ENCODE data around the gene BHLHA15.

BHLHA15 gene

DNA sequence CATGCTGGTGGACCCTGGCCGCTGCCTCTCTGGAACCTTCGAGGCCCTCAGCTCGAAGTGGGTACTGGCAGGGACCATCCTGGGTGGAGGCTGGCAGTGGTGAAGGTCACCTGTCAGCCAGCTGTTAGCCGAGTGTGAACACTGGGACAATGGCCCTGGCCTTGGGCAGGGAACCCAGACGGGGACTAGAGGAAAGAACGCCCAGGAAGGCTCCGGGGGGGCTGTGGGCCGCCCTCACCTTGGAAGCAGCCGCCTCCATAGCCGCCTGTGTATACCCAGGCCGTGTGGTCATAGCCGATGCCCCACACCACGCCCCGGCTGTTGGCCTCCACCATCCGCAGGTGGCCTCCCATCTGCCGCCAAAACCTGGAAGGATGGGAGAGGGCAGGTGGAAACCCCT is 17.6 kb downstream of the BHLHA15 start:
- no peak for DNase-seq

DNA sequence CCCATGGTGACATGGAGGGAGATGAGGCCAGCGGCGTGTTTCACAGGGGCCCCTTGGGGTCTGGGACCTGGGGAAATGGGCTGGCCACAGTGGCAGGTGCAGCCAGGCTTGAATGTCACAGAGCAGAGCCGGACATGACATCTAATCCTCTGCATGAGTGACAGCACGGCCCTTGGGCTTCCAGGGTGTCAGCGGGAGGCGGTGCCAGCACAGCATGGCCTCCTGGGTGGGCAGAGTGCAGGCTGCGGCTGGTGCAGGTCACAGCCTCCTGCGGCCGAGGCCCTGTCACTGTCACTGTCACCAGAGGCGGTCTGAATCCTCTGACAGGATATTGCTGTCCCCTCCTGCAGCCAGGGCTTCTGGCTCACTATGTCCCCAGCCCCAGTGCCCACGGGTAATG is 18.2 kb downstream of the BHLHA15 start:
- DNase-seq, result no peak

DNA sequence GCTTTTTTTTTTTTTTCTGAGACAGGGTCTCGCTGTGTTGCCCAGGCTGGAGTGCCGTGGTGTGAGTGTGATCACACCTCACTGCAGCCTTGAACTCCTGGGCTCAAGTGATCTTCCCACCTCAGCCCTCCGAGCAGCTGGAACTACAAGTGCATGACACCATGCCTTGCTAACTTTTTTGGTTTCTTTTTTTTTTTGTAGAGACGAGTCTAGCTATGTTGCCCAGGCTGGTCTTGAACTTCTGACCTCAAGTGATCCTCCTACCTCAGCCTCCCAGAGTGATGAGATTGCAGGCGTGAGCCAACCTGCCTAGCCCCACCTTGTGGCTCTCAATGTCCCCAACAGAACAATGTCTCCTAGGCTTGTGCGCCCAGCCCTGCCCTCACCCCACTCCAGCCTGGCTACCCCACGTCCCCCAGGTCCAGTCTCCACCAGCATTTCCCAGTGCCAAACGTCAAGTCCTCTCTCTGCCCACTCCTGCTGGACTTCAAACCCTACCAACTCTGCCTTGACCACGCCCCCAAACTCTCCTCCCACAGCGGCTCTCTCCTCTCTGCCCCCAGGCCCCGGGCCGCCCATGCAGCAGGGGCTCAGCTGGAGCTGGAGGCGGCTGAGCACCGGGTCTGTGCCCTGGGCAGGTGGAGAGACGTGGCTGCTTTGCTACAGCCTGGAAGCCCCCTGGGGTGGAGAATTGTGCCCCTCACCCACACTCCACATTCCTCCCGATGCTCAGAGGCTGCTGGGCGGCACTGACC is 18.9 kb downstream of the BHLHA15 start:
- DNase-seq, result no peak

DNA sequence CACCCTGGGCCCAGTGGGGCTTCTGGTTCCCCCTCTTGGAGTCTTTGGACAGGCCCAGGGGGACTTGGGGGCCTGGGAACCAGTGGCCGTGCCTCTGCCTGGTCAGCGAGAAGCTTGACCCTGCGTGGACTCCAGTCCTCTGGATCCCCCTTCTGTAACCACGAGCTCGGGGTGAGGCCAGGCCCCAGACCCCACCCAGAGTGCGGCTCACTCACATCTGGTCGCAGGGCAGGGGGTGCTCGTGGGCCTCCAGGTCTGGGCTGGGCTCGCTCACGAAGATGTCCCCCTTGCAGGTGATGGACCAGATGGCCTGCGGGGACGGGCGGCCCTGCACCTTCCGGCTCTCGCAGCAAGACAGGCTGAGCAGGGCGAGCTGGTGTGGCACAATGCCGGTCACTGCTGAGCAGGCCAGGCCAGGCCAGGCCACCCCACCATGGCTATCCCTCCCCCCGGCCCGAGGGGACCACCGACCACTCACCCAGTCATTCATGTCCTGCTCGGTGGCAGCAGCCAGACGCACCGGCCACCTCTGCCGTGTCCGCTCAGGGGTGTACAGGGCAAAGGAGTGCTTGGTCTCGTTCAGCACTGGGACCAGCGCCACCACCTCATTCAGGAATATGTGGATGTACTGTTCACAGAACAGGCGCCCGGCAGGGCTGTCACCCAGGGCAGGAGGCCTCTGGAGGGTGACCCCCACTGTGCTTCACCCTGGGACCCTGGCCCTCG is 19.7 kb downstream of the BHLHA15 start:
- no peak for DNase-seq

DNA sequence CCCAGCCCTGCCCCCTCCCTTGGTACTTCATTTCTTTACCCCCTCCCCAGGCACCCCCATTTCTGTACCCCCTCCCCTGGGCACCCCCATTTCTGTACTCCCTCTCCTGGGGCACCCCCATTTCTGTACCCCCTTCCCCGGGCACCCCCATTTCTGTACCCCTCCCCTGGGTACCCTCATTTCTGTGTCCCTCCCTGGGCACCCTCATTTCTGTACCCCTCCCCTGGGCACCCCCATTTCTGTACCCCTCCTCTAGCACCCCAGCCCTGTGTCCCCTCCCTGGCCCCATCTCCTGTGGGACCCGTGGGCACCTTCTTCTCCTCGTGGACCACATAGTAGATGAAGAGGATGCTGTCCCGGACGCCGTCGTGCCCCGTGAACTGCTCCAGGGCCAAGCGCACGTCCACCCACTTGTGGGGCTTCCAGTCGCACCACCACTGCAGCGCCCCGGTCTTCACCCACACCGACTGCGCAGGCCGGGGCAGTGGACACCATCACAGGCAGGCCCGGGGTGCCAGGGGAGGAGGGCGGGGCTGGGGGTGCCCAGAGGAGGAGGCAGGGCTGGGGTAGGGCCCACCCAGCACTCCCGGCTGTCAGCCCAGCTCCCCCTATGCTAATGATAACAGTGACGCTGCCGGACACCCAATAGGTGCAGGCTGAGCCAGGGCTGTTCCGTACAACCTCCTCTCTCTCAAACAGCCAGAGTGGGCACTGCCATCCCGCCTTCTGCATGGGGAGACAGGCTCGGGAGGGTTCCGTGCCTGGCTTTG is 20.4 kb downstream of the BHLHA15 start:
- DNase-seq, result no peak

DNA sequence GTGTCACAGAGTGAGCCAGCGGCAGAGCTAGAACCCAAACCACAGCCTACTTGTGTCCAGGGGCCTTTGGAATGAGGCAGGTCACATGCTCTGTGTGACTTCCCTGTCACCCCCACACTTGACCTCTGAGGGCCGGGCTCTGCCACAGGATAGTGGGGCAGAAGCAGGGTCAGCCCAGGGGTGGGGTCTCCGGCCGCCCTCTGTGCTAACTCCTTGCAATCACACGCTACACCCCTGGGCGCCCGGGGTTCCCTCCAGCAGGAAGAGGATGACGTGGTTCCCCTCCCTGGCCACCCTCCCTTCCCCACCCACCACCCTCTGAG is 21.0 kb downstream of the BHLHA15 start:
- DNase-seq, result no peak

DNA sequence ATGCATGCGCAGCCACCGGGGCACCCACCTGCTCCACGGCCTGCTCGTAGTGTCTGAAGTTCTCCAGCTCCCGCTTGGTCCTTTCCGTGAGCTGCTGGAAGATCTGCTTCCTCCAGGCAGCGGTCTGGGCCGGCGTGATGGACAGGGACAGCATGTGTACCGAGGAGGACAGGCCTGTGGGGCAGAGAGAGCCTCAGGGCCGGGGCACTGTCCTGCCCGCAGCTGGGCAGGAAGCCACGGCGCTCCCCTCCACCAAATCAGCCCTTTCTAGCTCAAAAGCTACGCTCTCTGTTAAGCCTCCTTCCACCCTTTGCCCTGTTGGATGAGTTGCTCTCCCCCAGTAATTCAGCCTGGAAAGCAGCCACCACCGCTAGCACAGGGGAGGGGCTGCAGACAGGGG is 21.6 kb downstream of the BHLHA15 start:
- DNase-seq, result no peak

DNA sequence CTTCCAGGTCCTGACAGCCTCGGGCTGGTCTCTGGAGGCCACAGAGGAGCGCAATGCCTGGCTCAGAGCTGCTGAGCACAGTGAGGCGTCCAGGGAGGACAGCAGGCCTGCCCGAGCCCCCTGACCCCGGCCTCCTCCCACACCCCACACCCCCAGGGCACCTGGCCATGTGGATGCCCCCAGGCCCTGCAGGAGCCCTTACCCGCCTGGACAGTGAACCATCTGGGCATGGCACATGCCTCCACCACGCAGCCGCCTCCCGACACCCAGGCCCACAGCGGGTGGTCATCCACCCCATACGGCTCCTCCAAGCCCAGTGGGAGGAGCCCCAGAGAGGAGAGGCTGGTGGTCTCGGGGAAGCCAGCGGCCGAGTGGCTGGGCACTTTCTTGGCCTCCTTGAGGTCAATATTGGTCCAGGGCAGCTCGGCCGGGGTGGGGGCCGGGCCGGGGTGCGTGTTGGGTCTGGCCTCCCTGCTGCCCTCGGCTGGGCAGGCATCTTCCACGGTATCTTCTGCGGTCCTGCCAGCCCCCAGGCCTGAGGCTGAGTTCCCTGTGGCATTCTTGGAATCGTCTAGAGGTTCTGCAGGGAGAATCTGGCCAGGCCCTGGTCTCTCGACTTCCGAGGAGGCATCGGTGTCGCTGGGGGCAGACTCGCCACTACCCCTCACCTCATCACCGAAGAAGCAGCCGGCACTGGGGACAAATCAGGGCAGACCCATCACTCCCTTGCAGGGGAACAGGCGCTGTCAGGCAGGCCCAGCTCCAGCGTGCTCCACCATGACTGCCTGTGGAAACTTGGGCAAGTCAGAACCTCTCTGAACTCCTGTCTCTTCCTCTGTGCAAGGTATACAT is 22.2 kb downstream of the BHLHA15 start:
- no peak for DNase-seq

DNA sequence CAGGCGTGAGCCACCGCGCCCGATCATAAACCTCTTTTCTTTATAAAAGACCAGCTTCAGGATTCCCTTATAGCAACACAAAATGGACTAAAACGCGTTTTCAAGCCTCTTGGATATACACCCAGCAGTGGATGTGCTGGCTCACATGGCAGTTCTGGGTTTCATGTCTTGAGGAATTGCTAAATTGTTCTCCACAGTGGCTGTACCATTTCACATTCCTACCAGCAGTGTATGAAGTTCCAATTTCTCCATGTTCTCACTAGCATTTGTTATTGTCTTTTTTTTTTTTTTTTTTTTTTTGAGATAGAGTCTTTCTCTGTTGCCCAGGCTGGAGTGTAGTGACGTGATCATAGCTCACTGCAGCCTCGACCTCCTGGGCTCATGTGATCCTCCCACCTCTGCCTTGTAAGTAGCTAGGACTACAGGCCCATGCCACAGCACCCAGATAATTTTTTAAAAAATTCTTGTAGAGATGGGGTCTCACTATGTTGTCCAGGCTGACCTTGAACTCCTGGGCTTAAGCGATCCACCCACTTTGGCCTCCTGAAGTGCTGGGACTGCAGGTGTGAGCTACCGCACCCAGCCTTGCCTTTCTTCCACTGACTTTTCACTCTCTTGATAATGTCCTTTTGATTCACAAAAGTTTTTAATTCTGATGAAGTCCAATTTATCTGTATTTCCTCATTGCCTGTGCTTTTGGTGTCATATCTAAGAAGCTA is 23.3 kb downstream of the BHLHA15 start:
- no peak for DNase-seq

DNA sequence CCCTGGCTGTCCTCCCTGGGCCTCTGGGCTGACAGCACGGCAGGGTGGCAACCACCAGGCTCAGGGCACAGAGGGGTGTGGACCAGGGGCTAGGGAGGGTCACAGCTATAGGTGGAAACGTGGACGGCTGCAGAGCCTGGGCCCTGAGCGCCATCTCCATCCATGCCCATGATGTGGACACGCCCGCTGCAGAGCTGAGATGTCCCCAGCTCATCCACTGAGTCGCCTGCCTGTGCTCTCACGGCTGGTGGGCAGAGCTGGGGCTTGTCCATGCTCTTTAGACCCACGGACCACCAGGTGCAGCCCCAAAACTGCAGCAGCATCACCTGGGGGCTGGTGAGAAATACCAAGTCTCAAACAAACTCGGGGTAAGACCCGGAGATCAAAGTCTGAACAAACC is 24.7 kb downstream of the BHLHA15 start:
- DNase-seq, result no peak

DNA sequence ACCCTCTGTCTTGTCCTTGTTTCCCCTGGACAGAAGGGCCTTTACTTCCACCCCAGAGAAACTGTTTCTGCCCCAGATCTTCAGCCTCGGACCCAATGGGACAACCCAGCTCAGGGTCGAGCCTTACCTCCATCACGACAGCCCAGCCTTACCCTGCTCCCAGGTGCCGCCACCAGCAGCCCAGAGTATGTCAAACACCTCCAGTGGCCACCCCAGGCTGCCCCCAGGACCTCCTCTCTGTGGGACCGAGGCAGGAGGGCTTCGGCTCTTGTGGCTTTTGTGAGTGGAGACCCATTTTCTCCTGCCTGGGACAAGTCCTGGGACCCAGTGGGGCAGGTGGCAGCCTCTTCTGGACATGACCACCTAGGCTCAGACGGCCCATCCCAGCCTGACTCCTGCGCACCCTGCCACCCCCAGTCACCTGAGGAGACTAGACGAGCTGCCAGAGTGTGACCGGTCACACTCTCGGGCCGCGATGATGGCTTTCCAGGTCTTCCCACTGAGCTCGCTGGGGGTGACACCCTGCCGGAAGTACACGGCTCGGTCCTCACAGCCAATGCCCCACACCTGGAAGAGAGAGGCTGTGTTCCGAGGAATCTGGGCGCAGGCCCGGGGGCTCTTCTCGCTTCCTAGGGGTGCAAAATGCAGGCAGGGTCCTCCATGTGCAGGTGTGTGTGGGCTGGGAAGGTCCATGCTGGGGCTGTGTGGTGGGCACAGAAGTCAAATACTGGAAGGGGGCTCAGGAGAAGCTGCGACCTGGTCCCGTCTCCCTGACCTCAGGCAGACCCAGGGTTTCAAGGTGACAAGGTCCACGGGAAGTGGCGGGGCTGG is 25.3 kb downstream of the BHLHA15 start:
- no peak for DNase-seq

DNA sequence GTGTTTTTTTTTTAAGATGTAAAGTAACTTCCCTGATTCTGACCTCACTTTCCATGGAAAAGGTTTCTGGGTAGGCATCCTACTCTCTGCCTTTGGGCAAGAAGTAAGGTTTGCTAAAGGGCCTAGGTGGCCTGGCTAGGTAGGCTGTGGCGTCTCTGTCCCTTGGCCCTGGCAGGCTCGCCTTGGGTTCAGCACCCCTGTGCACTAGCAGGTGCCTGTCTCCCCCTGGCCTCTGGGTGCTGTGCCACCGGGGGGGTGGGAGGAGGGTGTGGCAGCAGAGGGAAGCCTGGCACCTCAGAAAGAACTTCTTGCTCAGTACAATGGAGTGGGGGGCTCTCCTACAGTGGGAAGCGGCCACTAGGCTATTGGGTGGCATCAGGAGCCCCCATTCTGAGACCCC is 26.8 kb downstream of the BHLHA15 start:
- no peak for DNase-seq

DNA sequence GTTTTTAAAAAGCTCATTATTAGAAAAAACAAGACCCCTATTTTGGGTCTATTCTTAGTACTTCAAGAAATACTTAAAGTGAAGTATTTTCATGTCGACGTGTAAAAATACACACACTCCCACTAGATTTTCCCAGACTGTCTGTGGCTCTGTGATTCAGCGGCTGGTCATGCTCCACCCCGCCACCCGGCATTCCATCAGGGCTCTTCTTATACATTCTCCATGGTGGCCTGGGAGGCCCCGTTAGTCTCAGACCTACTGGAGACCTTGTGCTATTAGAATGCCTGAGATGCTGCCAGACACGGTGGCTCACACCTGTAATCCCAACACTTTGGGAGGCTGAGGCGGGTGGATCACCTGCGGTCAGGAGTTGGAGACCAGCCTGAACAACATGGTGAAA is 27.7 kb downstream of the BHLHA15 start:
- no peak for DNase-seq

DNA sequence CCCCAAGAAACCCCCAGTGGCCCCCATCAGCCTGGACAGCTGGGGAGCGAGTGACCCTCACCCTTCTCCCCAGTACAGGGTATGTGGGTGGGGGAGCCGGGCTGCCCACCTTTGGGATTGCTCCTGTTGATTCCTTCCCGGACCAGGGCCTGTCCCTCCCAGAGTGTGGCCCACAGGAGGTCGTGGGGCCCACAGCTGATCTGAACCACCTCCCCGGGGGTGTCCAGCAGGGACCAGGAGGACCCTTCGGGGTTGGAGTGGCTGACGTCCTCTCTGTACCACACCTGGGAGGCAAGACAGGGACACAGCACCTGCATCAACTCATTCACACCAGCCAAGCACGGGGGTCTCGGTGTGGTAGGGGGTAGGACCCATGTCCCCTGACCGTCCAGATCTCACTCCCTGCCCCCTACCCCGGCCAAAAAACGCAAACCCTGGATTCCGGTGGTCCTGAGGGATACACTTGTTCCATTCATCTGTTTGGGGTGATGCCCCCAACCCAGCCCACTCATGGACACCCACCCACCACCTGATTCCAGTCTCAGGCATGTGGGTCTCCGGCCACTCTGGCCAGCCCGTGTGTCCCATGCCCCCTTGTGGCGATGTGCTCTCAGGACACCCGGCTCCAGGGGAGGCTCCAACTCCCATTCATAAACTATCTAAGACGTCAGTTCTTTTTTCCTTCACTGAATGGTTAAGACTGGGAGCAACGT is 29.9 kb downstream of the BHLHA15 start:
- no peak for DNase-seq

DNA sequence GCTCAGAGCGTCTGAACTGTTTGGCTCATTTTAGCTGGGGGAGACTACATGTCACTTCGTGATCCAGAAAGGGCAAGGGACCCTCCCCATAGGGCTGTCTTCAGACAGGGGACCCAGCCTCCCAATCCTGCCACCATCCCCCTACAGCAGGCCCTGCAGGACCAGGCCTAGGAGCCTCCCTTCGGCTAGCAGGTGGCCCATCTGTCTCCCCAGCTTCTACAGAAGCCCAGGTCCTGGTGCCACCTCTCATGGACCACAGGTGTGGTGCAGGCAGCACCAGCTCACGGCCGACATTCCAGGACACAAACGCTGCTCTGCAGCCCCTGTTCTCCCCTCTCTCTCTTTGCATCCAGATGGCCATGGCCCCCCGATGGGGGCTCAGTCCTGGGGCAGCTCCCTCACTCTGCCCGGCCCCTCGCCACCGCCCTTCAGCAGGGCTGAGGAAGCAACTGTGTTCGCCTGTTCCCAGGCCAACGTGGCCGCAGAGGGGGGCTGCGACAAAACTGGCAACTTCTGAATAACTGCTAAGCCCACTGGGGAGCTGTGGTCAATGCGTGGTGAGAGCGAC is 30.5 kb downstream of the BHLHA15 start:
- no peak for DNase-seq

DNA sequence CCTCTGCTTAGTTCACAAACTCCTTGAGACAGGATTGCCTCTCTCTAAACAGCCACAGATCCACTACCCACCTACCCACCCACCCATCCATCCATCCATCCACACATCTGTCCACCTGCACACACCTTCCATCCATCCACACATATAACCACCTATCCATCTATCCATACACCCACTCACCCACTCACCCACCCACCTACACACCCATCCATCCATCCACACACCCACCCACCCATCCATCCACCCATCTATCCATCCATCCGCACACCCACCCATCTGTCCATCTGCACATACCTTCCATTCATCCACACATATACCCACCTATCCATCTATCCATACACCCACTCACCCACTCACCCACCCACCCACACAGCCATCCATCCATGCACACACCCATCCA is 31.1 kb downstream of the BHLHA15 start:
- DNase-seq, result no peak

DNA sequence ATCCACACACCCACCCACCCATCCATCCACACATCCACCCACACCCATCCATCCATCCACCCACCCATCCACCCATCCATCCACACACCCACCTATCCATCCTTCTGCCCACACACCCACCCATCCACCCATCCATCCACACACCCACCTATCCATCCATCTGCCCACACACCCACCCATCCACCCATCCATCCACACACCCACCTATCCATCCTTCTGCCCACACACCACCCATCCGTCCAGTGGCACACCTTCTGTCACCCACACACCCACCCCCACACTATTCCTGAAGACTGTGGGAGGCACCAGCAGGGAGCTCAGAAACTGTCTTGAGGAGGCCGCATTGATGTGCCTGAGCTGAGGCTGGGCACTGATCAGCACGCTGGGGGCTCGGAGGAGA is 31.7 kb downstream of the BHLHA15 start:
- no peak for DNase-seq

DNA sequence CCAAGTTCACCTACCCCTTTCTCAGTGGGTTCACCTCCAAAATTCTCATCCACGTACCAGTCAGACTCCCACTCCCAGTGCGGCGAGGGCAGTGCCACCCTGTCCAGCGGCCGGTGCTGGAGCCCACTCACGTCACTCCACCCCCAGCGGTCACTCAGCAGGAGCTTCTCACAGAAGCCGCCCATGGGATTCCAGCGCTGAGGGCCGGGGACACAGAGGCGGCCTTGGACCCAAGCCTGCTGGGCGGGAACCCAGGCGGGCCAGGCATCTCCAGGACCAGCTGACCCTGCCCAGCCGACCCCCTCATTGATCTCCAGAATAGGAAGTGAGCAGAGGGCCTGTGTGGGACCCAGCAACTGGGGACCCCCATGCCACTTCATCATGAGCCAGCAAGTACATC is 33.6 kb downstream of the BHLHA15 start:
- no peak for DNase-seq

DNA sequence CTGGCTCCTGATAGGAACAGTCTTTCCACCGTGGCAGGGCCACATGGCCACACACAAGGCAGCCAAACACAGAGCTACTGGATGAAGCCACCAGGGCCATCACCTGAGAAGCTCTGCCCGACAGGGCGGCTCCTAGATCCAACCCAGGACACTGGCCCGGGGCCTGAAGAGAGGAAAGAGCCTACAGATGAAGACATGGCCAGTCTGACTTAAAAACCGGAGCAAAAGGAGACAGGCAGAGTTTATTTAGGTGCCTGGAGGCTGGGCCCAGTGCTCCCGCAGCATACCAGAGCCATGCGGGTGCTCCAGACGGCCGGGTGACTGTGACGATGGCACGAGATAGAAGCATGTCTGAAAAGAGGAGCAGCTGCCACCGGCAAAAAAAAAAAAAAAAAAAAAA is 36.9 kb downstream of the BHLHA15 start:
- no peak for DNase-seq

DNA sequence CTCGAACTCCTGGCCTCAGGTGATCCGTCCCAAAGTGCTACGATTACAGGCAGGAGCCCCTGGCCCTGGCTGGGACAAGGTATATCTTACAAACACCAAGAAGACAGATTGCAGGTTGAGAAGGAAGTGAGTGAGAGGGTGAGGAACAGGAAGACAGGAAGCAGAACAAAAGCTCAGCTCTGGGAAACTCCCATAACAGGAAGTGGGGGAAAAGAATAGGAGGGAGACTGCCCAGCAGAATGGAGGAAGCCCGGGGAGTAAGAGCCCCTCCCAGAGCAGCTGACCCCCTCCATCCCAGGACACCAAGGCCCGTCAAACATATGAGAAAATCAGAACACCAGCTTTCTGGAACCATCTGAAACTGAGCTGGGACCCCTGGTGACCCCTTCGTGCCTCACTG is 37.9 kb downstream of the BHLHA15 start:
- DNase-seq, result no peak

DNA sequence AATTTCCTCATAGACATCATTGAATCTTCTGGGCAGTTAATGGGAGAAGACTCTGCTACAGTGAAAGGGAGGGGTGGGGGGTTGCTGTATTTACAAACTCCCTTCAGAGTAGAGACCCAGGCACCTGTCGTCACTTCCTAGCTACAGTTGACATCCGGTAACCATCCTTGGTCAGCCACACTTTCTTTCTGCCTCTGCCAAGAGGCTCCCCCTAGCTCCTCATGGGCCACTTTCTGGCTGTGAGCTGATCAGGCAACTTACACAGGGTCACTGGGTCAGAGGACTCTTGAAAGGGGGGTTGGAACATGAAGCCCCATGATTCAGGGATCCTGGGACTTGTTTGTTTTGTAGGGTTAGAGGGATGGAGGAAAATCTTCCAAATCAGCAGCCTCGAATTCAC is 39.5 kb downstream of the BHLHA15 start:
- no peak for DNase-seq
